HG03025 (cell line): ENCODE results near the gene RAE1.

Experiments
- ATAC-seq: cut with Tn5 transposase; IDR thresholded peaks from one replicate; pipeline ENCODE4 v1.9.1; 2021; ENCODE audit warnings: mild to moderate bottlenecking, moderate library complexity; ENCODE audit not compliant: unreplicated experiment, low FRiP score

Gene RAE1

DNA sequence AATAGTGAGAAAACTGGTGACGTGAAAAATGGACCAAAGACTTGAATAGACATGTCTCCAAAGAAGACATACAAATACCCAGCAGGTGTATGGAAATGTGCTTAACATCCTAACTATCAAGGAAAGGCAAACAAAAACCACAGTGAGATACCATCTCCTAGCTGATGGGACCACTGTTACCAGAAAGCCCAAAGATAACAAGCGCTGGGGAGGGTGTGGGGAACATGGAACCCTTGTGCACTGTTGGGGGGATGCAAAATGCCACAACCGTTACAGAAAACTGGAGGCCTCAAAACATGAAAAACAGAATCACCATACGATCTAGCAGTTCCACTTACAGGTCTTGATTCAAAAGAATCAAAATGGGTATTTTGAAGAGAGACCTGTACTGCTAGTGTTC, 20.3 kb downstream of the RAE1 start:
- ATAC-seq: no peak

DNA sequence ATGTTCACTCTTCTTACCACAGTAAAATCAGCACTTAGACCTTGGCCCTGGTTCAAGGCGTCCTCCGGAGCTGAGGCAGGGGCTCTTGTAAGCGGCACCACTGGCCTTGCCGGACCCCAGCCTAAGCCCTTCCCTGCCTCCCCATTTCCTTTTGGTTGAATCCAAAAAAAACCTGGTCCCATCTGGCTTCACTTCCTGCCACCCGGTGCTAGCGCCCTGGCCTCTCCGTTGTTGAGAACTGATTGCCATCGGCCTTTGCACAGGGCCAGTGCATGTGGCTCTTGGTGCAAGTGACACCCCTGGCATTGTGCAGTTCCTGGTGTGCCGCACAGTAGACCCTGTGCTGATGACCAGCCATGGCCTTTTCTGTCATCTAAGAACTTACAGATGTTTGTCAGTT, 21.1 kb downstream of the RAE1 start:
- ATAC-seq: no peak

DNA sequence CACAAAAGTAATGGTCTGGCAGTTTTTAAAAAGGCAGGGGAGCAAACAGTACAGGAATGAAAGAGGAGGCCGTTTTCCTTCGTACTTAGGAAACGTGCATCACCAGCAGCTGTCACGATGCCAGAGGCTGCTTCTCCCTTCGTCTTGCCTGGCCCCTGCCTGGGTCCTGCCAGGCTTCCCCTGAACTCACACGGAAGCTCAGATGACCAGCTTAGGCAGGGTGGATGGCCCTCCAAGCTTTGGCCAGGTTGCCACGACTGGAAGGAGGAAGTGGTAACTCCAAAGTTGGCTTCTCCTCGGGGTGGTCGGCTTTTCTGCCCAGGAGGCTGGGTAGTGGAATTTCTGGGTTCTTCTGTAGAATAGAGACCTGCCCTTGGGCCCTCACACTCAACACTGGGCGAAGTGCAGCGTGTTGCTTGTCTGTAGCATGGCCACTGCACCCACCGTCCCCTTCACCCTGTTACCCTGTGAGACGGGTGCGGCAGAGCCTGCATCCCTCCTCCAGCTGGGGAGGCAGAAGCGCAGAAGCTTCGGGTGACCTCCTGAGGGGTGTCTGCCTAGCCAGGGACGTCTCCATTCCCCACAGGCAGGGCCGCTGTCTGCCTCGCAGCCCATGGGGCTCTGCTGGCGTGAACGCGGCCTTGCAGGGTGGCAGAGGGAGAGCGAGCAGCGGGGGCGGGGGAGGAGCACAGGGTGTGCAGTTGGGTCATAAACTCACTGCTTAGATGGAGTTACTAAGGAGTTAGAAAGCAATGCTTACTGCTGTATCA, 21.7 kb downstream of the RAE1 start:
- no peak for ATAC-seq

DNA sequence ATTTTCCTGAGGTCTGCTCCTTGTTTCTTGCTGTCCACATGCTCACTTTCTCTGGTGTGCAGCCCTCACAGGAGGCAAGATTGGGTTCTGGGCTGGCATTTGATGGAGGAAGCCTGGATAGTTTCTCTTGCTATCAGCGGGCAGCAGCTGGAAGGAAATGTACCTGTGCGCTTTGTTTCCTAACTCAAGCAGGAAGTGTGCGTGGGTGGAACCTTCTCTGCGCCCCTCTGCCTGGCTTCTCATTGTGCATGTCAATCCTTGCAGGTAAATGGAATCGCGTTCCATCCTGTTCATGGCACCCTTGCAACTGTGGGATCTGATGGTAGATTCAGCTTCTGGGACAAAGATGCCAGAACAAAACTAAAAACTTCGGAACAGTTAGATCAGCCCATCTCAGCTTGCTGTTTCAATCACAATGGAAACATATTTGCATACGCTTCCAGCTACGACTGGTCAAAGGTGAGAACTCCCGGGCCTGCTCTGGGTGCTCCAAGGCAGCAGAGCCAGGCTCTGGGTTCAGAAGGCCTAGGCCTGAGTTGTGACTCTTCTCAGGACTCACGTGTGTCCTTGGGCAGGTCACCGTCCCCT, 23.4 kb downstream of the RAE1 start:
- ATAC-seq: no peak

DNA sequence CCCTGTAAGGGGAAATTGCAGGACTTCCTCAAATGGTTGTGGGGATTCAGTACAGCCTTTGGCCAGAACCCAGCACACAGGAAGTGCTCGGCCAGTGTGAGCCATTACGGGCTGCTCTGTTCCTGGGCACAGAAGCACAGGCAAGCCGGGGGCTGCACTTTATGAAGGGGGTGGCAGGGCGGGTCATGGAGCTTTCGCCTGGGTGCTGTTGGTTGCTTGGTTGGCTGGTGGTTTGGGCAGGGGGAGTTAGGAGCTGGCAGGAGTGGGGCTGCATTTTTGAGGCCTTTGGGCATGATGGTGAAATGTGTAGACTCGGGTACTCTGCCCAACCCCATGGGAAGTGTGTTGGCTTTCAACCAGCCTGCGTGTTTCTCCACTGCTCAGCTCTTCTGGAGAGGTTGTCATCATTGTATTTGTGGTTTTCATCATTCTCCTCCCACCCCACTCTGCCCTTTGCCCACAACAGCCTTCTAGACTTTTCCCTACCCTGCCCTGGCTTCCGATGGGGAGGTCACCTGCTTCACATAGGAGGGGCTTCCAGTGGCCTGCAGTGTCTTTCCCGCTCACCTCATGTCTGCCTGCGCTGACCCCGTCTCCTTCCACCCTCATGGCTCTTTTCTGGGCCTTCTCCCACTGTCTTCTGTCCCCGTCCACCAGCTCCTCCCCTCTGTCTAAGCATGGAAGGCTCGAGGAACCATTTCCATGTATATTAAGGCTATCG, 24.0 kb downstream of the RAE1 start:
- ATAC-seq: no peak

DNA sequence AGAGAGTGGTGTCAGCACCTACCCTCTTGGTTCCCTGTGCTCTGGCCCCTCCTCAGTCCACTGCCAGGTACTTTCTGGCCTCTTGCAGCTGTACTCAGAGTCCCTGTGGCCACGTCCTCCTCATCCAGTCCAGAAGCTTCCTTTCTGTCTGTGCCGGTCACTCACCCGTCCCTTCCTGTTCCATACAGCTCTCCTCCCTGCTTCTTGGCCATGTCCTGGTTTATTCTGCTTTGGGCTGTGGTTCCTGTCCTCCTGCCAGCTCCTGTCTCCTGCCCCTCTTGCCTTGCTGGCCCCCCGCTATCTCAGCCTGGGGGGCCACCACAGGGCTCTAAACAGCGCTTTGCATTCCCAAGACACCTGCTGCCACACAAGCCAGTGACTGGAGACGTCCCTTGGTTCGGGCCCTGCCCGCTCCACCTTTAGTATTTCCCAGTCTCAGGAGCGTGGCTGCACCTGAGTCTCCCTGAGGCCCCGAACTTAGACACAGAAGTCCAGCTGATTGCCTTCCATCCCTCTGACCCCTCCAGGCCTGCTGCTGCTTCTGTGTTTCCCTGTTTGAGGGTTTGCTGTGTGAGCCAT, 24.7 kb downstream of the RAE1 start:
- ATAC-seq: no peak

DNA sequence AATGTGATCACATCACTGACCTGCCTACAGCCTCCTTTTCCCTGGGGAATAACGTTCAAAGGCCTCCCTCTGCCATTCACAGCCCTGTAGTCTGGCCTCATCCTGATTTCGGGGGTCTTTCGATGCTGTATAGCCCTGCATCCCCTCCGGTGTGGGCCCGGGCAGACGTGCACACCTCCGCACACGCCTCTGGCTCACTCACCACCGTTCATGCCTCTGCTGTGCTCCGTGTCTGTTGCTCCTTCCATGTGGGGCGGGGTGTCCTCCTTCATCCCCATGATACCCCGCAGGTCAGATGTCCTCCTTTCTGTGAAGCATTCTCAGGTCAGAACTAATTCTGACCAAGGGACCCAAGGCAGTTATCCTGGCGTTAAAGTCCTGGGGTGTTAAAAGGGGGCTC, 26.3 kb downstream of the RAE1 start:
- ATAC-seq: no peak

DNA sequence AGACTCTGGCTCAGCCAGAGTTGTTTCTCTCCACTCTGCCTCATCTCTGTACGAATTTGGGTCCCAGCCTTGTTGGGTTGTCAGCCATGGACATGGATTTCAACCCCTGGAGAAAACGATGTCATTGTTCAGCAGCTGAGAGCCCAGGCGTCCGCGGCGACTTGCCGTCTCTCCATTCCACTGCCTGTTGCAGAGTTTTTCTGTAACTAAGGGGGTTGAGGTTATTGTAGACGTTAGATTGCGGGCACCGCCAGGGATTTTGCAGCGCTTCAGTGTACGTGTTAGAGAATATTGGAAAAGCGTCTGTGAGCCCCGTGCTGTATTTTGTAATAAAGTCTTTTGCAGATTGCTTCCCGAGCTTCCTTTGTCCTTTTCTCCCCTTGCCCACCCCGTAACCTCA, 27.1 kb downstream of the RAE1 start:
- no peak for ATAC-seq

DNA sequence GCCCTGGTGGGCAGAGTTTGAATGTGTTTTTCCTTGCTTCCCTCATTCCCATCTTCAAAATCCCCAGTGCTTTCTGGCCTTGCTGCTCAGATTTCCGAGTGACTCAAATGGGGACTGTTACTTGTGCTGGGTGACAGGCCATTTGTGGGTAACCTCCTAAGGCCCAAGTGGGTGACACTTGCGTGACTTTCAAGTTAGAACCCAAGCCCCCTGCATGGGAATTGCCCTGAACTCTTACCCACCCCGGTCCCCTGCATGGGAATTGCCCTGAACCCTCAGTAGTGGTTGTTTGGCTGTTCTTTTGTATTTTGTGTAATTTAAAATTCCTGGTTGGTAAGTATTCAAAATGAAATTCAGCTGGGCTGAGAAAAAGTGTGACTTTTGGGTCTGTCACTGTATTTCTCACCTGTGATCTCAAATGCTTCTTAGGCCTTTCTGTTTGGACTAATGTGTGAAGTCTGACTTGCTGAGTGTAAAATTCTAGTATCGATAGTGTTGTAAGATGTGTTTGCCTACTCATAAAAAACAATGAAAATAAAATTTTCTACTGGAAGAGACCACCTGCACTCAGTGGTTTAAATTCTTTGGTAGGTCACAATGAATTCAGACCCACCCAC, 27.7 kb downstream of the RAE1 start:
- ATAC-seq: no peak

DNA sequence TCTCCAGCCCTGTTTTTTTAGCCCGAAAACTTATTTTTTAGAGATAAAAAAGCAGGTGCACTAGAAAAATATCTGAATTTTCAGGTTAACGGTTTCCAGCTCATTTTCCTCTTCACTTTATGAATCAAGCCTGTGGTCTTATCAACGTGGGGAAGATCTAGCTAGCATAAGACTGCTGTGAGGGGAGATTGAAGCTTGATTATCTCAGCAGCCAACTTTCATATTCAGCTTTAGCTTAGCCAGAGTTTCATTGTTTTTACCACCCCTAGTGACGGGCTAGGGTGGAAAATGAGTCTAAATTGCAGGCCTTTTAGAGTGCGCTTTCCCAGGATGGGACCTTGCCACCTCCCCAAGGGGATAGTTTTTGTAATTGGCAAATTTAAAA, 28.2 kb downstream of the RAE1 start:
- no peak for ATAC-seq

DNA sequence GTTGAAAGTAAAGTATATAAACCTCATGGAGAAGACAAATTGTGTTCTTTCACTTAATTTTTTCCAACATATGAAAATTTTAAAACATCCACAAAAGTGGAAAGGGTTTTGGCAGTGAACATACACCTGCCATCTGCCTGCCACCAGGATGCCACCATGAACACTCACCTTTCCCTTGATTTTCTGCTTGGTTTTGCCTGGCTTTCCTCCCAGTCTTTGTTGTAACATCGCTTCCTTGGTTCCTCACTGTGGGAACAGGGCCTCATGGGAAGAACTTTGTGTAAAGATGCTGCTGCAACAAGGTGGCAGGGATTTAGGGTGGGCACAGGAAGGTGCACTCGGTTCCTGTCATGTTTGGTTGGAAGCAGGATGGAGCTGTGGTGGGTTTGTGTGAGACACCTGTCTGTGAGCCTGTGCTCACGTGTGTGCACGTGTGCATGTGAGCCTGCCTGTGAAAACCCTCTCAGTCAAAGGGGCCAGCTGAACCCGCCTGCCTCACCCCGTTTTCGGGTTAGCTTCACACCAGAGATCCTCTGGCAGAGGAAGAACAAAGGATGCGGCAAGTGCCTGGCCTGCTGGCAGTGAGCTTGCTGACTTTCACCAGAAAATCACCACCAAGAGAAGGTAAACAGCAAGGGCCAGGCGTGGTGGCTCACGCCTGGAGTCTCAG, 29.2 kb downstream of the RAE1 start:
- no peak for ATAC-seq

DNA sequence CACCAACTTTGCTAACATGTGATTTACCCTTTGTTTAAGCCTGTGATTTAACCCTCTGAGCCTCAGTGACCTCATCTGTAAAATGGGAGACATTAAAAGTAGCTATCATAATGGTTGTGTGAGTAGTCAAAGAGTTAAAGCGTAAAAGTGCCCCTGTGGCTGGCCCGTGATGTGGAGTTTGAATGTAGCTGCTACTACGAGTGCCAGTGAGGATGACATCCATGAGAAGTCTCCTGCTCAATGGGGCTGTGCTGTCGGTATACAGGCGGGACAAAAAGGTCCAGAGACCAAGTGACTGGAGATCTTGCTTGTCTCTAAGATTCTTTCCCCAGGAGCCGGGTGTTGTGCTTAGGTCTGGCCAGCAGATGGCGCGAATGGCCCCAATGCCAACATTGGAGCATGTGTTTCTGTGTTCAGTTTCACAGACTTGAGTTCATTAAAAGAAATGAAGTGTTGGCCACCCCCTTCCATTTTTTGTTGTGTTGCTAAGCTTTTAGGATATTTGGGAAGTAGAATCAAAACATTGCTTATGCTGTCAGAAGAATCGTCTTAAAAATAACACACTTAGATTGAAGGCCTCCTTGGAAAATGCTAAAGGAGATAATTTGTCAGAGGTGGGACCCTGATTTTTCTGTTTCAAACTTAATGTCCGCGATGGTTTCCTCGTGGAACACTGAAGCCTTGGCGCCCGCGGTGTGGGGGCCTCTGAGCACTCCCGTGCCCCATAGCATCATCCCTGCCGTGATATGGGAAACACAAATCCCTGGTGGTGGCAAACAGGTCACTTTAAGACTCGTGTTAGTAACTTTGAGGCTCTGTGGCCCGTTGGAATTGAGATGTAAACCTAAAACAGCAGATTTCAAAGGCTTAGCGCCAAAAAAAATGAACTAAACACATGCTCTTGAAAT, 30.8 kb downstream of the RAE1 start:
- no peak for ATAC-seq

DNA sequence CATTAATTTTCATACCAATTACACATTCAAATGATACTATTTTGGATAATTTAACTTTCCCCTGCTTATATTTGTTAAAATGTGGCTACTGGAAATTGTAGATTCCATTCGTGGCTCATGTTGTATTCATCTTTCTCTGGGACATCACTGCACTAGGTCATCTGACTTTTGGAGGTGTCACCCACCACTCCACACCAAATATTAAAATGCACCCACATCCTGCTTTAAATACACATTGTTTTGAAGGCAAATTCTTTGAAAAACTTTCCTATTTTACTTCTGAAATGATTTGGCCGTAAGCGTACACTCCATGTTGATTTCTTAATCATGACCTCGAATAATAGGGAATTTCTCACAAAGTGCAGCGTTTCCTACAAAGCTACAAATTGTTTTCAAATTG, 31.5 kb downstream of the RAE1 start:
- no peak for ATAC-seq

DNA sequence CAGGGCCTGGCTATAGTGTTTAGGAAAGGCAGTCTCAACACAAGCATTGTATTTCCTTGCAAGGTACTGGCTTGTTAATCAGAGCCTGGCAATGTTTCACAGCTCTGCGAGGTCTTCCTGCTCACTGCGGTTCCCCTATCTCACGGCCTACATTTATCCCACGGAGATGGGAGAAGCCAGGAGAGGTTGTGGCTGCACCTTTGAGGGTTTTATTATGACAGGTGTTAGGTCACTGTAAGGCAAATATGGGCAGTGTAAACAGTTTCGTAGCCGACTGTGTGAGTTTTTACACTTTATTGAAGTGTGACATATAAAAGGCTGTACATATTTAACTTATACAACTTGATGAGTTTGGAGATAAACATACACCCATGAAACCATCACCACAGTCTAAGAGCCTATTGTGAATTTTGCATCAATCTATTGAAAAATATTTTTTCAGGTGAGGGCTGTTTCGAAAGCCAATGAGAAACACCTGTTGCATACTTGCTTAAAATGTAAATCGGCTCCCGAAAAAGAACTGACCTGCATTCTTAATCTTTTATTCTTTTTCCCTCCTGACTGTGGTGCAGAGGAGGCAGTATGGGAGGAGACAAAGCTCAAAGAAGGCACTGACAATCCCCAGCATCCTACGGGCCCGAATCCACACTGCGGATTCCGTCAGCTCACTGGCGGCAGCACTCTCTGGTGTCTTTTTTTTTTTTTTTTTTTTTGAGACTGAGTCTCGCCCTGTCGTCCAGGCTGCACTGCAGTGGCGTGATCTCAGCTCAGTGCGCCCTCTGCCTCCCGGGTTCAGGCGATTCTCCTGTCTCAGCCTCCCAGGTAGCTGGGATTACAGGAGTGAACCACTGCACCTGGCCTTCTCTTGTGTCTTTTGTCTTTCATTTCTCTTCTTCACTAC, 32.6 kb downstream of the RAE1 start:
- no peak for ATAC-seq

DNA sequence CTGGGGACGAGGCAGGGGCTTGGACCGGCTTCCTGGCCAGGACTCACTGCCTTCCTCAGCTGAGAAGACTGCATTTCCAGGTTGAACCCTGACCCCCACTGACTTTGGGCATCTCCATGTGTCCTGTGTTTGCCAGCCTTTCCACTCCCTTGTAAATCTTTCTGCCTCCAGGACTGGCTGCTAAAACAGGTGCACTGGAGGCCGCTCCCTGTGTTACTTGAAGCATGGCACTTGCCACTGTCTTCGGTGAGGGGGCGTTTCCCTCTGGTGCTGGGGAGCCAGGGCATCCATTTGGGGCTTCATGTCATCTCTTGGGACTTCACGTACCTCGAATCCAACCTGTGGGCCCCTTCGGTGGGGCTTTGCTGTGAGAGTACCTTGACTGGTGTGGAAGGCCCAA, 33.4 kb downstream of the RAE1 start:
- no peak for ATAC-seq

DNA sequence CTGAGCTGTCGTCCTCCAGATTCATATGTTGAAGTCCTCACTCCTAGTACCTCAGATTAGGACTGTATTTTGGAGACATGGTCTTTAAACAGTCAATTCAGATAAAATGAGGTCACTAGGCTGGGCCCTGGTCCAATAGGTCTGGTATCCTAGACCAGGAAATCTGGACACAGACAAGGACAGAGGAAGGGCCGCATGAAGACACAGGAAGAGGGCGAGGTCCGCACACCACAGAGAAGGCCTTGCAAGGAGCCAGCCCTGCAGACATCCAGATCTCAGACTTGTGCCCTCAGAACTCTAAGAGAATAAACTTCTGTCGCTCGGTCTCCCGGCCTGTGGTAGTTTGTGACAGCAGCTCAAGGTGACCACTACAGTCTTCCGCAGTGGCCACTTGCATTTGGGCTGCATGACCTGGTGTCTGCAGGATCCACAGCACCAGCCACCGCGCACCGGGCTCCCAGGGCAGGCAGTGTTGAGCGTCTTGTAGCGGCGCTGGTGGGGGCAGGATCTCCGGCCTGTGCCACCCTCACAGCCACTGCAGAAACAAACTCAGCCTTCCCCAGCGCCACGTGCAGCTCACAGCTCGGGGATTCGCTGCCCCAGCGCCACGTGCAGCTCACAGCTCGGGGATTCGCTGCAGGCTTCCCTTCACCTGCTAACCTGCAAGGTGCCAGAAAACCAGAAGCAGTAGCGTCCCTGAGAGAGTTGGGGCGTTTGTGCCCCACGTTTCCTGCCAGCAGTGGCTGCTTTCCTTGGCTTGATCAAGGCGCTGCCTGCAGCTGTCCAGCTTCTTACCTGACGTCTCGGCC, 34.1 kb downstream of the RAE1 start:
- ATAC-seq: no peak

DNA sequence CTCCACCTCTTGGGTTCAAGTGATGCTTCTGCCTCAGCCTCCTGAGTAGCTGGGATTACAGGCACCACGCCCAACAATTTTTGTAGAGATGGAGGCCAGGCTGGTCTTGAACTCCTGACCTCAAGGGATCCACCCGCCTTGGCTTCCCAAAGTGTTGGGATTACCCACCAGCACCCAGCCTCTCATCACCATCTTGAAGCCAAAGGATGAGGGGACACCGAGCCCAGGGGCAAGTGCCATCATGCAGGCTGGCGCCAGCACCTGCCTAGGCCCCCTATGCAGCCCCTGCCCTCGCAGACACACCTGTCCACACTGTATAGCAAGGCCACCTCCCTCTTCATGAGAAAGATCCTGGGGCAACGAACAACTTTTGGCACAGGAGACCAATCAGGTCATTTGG, 34.9 kb downstream of the RAE1 start:
- ATAC-seq: no peak

DNA sequence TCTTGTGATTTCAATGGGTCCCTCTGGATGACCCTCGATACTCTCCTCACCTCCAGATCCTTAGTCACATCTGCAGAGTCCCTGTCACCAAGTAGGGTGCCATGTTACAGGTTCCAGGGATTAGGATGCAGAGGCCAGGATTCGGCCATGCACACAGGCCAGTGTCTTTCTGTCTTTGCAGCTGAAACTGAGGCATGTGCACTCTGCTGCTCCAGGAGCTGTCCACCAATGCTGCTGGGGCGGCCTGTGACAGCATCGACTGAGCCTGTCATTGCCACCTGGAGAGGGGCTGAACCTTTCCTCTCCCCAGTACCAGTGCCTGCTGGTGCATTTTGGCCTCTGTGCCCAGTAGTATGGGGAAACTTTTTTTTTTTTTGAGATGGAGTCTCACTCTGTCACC, 35.7 kb downstream of the RAE1 start:
- no peak for ATAC-seq
